ENCODE data around the gene TOLLIP. TPM values are rescaled to one million over a fixed set of nuclear protein-coding genes. Genes with fewer than 3 reads are reported as not detected.

The TOLLIP gene
- total RNA-seq, 1 experiment from 2014 or later: 78.3 TPM

DNA sequence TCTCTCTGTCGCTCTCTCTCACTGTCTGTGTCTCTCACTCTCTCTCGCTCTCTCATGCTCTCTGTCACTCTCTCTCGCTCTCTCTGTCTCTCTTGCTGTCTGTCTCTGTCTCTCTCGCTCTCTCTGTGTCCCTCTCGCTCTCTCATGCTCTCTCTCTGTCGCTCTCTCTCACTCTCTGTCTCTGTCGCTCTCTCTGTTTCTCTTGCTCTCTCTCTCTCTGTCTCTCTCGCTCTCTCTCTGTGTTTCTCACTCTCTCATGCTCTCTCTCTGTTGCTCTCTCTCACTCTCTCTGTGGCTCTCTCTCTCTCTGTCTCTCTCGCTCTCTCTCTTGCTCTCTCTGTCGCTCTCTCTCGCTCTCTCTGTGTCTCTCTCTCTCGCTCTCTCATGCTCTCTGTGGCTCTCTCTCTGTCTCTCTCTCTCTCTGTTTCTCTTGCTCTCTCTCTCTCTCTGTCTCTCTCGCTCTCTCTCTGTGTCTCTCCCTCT, 47.1 kb upstream of the TOLLIP start:
- no peaks in the 10 kb centered on the region for H3K36me3 ChIP-seq (ENCODE audit: control insufficient read depth, insufficient read depth, low read length)
- Mint-ChIP-seq H3K36me3 (ENCODE audit: insufficient read depth, unreplicated experiment) (peaks cover 3% of the 10 kb centered on the region), H3K27me3 (ENCODE audit: insufficient read depth, unreplicated experiment) (peaks cover 4% of the 10 kb centered on the region), H3K4me3 (ENCODE audit: unreplicated experiment) (peak overlapping the region; percentile 28), H3K4me1 (ENCODE audit: low read depth, unreplicated experiment) (peaks cover 18% of the 10 kb centered on the region), H3K27ac (ENCODE audit: unreplicated experiment) (no peak overlapping the region), H3K9me3 (ENCODE audit: unreplicated experiment) (no peaks in the 10 kb centered on the region)
- ChIA-PET CTCF (no interaction called here), POLR2A (no interaction called here)
- no peak for DNase-seq
- intact Hi-C loops (cut with micrococcal nuclease; ENCODE audit: unreplicated experiment): no loop called here
- TF ChIP-seq, protein P1, sequence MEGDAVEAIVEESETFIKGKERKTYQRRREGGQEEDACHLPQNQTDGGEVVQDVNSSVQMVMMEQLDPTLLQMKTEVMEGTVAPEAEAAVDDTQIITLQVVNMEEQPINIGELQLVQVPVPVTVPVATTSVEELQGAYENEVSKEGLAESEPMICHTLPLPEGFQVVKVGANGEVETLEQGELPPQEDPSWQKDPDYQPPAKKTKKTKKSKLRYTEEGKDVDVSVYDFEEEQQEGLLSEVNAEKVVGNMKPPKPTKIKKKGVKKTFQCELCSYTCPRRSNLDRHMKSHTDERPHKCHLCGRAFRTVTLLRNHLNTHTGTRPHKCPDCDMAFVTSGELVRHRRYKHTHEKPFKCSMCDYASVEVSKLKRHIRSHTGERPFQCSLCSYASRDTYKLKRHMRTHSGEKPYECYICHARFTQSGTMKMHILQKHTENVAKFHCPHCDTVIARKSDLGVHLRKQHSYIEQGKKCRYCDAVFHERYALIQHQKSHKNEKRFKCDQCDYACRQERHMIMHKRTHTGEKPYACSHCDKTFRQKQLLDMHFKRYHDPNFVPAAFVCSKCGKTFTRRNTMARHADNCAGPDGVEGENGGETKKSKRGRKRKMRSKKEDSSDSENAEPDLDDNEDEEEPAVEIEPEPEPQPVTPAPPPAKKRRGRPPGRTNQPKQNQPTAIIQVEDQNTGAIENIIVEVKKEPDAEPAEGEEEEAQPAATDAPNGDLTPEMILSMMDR (IDR thresholded peaks at IDR 0.05; ENCODE audit: insufficient read depth in 1 of 2, low read depth in 1 of 2, low read length in 1 of 2, severe bottlenecking in 1 of 2, unreplicated experiment in 1 of 2): no peak
- H3K4me3 ChIP-seq (ENCODE audit: low read depth, low read length): no peak overlapping the region
- H3K27me3 ChIP-seq (replicated peaks; ENCODE audit: control insufficient read depth, insufficient read depth, low read length): no peaks in the 10 kb centered on the region
- H3K9me3 ChIP-seq: no peaks in the 10 kb centered on the region
- BruUV-seq (replicated peaks): no TSS peak
- H3K4me1 ChIP-seq: peaks cover 12% of the 10 kb centered on the region

DNA sequence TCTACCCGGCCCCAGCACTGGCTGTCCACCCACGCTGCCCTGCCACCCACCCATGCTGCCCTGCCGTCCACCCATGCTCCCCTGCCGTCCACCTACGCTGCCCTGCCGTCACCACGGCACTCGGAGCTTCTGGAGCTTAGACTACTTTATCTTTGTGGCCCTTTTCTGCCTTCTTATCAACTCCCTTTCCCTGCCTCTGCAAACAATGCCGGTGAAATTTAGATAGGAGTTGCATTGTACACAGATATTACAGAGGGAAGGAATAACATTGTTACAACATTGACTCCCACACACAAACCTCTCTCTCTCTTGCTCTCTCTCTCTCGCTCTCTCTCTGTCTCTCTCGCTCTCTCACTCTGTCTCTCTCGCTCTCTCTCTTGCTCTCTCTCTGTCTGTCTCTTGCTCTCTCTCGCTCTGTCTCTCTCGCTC, 46.6 kb upstream of the TOLLIP start:
- intact Hi-C loops (cut with micrococcal nuclease; ENCODE audit: unreplicated experiment): no loop called here
- Mint-ChIP-seq H3K36me3 (ENCODE audit: insufficient read depth, unreplicated experiment) (peaks cover 7% of the 10 kb centered on the region), H3K27ac (ENCODE audit: unreplicated experiment) (peak overlapping the region; percentile 0), H3K4me1 (ENCODE audit: low read depth, unreplicated experiment) (peaks cover 21% of the 10 kb centered on the region), H3K27me3 (ENCODE audit: insufficient read depth, unreplicated experiment) (peaks cover 4% of the 10 kb centered on the region), H3K4me3 (ENCODE audit: unreplicated experiment) (peak overlapping the region; percentile 28), H3K9me3 (ENCODE audit: unreplicated experiment) (no peaks in the 10 kb centered on the region)
- no peaks in the 10 kb centered on the region for H3K9me3 ChIP-seq
- TF ChIP-seq, protein P1 (IDR thresholded peaks at IDR 0.05; ENCODE audit: insufficient read depth in 1 of 2, low read depth in 1 of 2, low read length in 1 of 2, severe bottlenecking in 1 of 2, unreplicated experiment in 1 of 2): no peak
- peaks cover 16% of the 10 kb centered on the region for H3K4me1 ChIP-seq
- POLR2A ChIA-PET: interaction anchor here (0.7 kb wide), 1 partner anchor 51 kb away, joined by 3 read pairs; no protein-coding TSS in a partner anchor
- H3K4me3 ChIP-seq (ENCODE audit: low read depth, low read length): no peak overlapping the region
- CTCF ChIA-PET: no interaction called here
- no peaks in the 10 kb centered on the region for H3K36me3 ChIP-seq (ENCODE audit: control insufficient read depth, insufficient read depth, low read length)
- no TSS peak for BruUV-seq (replicated peaks)
- peak in 1 of 2 experiments; percentile 54 for DNase-seq
- H3K27me3 ChIP-seq (replicated peaks; ENCODE audit: control insufficient read depth, insufficient read depth, low read length): no peaks in the 10 kb centered on the region

DNA sequence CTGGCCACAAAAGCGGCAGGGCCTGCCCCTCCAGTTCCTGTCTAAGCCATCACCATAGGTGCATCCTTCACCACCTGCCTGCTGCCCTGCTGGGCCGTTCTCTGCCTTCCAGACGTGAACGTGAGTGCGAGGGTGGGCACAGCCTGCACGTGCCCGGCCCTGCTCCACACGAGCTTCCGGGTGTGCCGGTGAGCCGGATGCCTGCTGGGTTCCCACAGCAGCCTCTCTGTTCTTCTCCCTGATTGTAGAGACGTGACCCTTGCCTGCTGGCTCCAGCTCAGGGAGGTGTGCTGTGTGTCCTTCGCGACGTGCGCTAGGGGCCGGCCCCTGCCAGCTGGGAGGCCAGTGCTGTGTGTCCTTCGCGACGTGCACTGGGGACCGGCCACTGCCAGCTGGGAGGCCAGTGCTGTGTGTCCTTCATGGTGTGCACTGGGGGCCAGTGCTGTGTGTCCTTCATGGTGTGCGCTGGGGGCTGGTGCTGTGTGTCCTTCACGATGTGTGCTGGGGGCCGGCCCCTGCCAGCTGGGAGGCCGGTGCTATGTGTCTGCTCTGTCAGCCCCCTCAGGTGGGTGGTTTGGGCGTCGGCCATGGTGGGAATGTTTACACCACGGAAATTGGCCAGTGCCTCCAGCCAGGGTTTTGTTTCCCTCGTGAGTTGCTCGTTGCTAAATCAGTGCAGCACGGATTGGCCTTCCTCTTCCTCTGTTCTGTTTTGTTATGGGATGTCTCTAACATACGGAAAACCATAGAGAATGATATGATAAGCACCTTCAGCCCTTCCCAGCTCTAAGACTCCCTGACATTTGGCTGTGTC, 44.9 kb upstream of the TOLLIP start:
- Mint-ChIP-seq H3K27me3 (ENCODE audit: insufficient read depth, unreplicated experiment) (peaks cover 4% of the 10 kb centered on the region), H3K9me3 (ENCODE audit: unreplicated experiment) (no peaks in the 10 kb centered on the region), H3K36me3 (ENCODE audit: insufficient read depth, unreplicated experiment) (peaks cover 7% of the 10 kb centered on the region), H3K27ac (ENCODE audit: unreplicated experiment) (no peak overlapping the region), H3K4me3 (ENCODE audit: unreplicated experiment) (no peak overlapping the region), H3K4me1 (ENCODE audit: low read depth, unreplicated experiment) (peaks cover 21% of the 10 kb centered on the region)
- H3K4me1 ChIP-seq: peaks cover 16% of the 10 kb centered on the region
- DNase-seq: no peak
- H3K9me3 ChIP-seq: no peaks in the 10 kb centered on the region
- TF ChIP-seq, protein P1 (IDR thresholded peaks at IDR 0.05; ENCODE audit: insufficient read depth in 1 of 2, low read depth in 1 of 2, low read length in 1 of 2, severe bottlenecking in 1 of 2, unreplicated experiment in 1 of 2): no peak
- BruUV-seq (replicated peaks): no TSS peak
- intact Hi-C loops (cut with micrococcal nuclease; ENCODE audit: unreplicated experiment): no loop called here
- no peak overlapping the region for H3K4me3 ChIP-seq (ENCODE audit: low read depth, low read length)
- no peaks in the 10 kb centered on the region for H3K27me3 ChIP-seq (replicated peaks; ENCODE audit: control insufficient read depth, insufficient read depth, low read length)
- CTCF ChIA-PET: no interaction called here
- POLR2A ChIA-PET: no interaction called here
- no peaks in the 10 kb centered on the region for H3K36me3 ChIP-seq (ENCODE audit: control insufficient read depth, insufficient read depth, low read length)

All from Caco-2 (cell line).